HepG2 (cell line): ENCODE data around the gene WDR54. TPM values are rescaled to one million over a fixed set of nuclear protein-coding genes. Genes with fewer than 3 reads are reported as not detected.

Source experiments
- JARID2 ChIP-seq: sonication (generic); formaldehyde crosslinking; IDR thresholded peaks from 2 replicates; pipeline ENCODE4 v1.8.1; 2023; ENCODE audit warnings: missing genetic modification reagents, inconsistent platforms; ENCODE audit not compliant: insufficient replicate concordance
- KDM5B ChIP-seq: sonication (generic); formaldehyde crosslinking; IDR thresholded peaks from 2 replicates; pipeline ENCODE4 v1.4.0; 2020; ENCODE audit warnings: missing genetic modification reagents, mild to moderate bottlenecking, borderline replicate concordance
- KLF15 ChIP-seq: sonication (generic); formaldehyde crosslinking; IDR thresholded peaks from 2 replicates; pipeline ENCODE4 v1.8.1; 2023; ENCODE audit warnings: borderline replicate concordance, mild to moderate bottlenecking, inconsistent platforms, missing genetic modification reagents, mixed read lengths
- MTF1 ChIP-seq: sonication (generic); formaldehyde crosslinking; IDR thresholded peaks from 2 replicates; pipeline ENCODE4 v1.5.0; 2020; ENCODE audit warnings: missing genetic modification reagents
- MZF1 ChIP-seq: sonication (generic); formaldehyde crosslinking; IDR thresholded peaks from 2 replicates; pipeline ENCODE4 v1.8.1; 2023; ENCODE audit warnings: mild to moderate bottlenecking, missing genetic modification reagents, borderline replicate concordance
- NFRKB ChIP-seq: fragments of 450-650 bp; IDR thresholded peaks from 2 replicates; pipeline ENCODE4 v1.6.1; 2017
- POLR2A ChIP-seq, 2 experiments: IDR thresholded peaks; 2 replicates each; pipeline ENCODE4 v1.6.1; 2011; ENCODE audit warnings: low read depth in 2 of 2, low read length in 2 of 2, mild to moderate bottlenecking in 1 of 2, moderate library complexity in 1 of 2; ENCODE audit not compliant: insufficient read depth in 1 of 2
- RFXAP ChIP-seq: sonication (generic); formaldehyde crosslinking; IDR thresholded peaks from 2 replicates; pipeline ENCODE4 v1.4.0; 2020; ENCODE audit warnings: missing genetic modification reagents, borderline replicate concordance
- RORA ChIP-seq: sonication (generic); formaldehyde crosslinking; IDR thresholded peaks from 2 replicates; pipeline ENCODE4 v1.5.0; 2020; ENCODE audit warnings: mild to moderate bottlenecking, missing genetic modification reagents, moderate library complexity
- SIX1 ChIP-seq: sonication (generic); formaldehyde crosslinking; IDR thresholded peaks from 2 replicates; pipeline ENCODE4 v1.4.0; 2020; ENCODE audit warnings: missing genetic modification reagents, borderline replicate concordance
- SMAD9 ChIP-seq: sonication (generic); formaldehyde crosslinking; IDR thresholded peaks from 2 replicates; pipeline ENCODE4 v1.5.1; 2020; ENCODE audit warnings: mild to moderate bottlenecking, missing genetic modification reagents
- TCF12 ChIP-seq, 2 experiments: fragments of 450-650 bp in 1 of 2; sonication (generic) in 1 of 2; formaldehyde crosslinking in 1 of 2; IDR thresholded peaks; 2 replicates each; pipeline versions ENCODE4 v1.6.1 to v1.8.0; 2017 to 2022; ENCODE audit warnings: antibody characterized with exemption in 1 of 2, mild to moderate bottlenecking in 1 of 2, missing genetic modification reagents in 1 of 2, moderate library complexity in 1 of 2
- TEAD3 ChIP-seq: optimal IDR thresholded peaks from 2 replicates; pipeline ENCODE3; 2016; ENCODE audit warnings: borderline replicate concordance
- ZBTB14 ChIP-seq: sonication (generic); formaldehyde crosslinking; IDR thresholded peaks from 2 replicates; pipeline ENCODE4 v1.4.0; 2020; ENCODE audit warnings: missing genetic modification reagents
- ZBTB49 ChIP-seq: sonication (generic); formaldehyde crosslinking; IDR thresholded peaks from 2 replicates; pipeline ENCODE4 v1.4.0; 2020; ENCODE audit warnings: missing genetic modification reagents, borderline replicate concordance
- ZNF160 ChIP-seq: sonication (generic); formaldehyde crosslinking; IDR thresholded peaks from 2 replicates; pipeline ENCODE4 v1.8.0; 2022; ENCODE audit warnings: mild to moderate bottlenecking, inconsistent platforms, missing genetic modification reagents
- ZNF326 ChIP-seq: sonication (generic); formaldehyde crosslinking; IDR thresholded peaks from 2 replicates; pipeline ENCODE4 v1.4.0; 2020; ENCODE audit warnings: missing genetic modification reagents, borderline replicate concordance
- ZNF496 ChIP-seq: sonication (generic); formaldehyde crosslinking; IDR thresholded peaks from 2 replicates; pipeline ENCODE4 v1.8.1; 2023; ENCODE audit warnings: mild to moderate bottlenecking, moderate library complexity, missing genetic modification reagents; ENCODE audit not compliant: insufficient replicate concordance
- ZNF556 ChIP-seq: sonication (generic); formaldehyde crosslinking; IDR thresholded peaks from 2 replicates; pipeline ENCODE4 v1.4.0; 2020; ENCODE audit warnings: mild to moderate bottlenecking, missing genetic modification reagents, borderline replicate concordance
- ZNF572 ChIP-seq: sonication (generic); formaldehyde crosslinking; IDR thresholded peaks from 2 replicates; pipeline ENCODE4 v1.5.1; 2020; ENCODE audit warnings: mild to moderate bottlenecking, missing genetic modification reagents
- ZNF776 ChIP-seq: sonication (generic); formaldehyde crosslinking; IDR thresholded peaks from 2 replicates; pipeline ENCODE4 v1.4.0; 2020; ENCODE audit warnings: mild to moderate bottlenecking, missing genetic modification reagents
- polyA plus RNA-seq, 8 experiments: library from polyadenylated mRNA; depleted of rRNA in 3 of 8; stranded (reverse) in 7 of 8; unstranded in 1 of 8; fragments of >200 nt; fragmentation: Illumina TruSeq in 4 of 8; extraction: Trizol in 4 of 8; gene quantifications; 2 replicates each; pipeline versions ENCODE4 v1.2.1 to v1.2.3, GENCODE V29; 2011 to 2016; ENCODE audit warnings: low read depth in 4 of 8, missing spikeins in 1 of 8, mixed read lengths in 1 of 8; ENCODE audit not compliant: insufficient read depth in 1 of 8
- total RNA-seq, 5 experiments: library from RNA; depleted of rRNA; stranded (reverse); fragments of >200 nt; fragmentation: Illumina TruSeq; extraction: Trizol; gene quantifications; 2 replicates each; pipeline ENCODE4 v1.2.3, GENCODE V29; 2016; ENCODE audit warnings: low read depth in 1 of 5
- TF ChIP-seq, protein P1 (sequence below): sonication (generic); formaldehyde crosslinking; IDR thresholded peaks from 2 replicates; pipeline ENCODE4 v1.4.0; 2020; ENCODE audit warnings: missing genetic modification reagents
- TF ChIP-seq, protein P2 (sequence below): IDR thresholded peaks from 2 replicates; pipeline ENCODE4 v1.6.1; 2018; ENCODE audit warnings: missing genetic modification reagents, mild to moderate bottlenecking, missing compliant biosample characterization

WDR54 gene
- total and polyA plus RNA-seq, 2 of the 13 experiments (the other 11 are each of a cell fraction or from before 2014, with no cell fraction given) = 2.0 to 17.3 TPM

GRCh38 chr2:74440378-74441169, 19.0 kb downstream of the WDR54 start (continued):
- TF ChIP-seq MZF1 (CRISPR knock-in tag) = 0 out of 2 replicates have a peak, but pooled peaks have one; percentile 41
- TF ChIP-seq RFXAP (CRISPR knock-in tag) = no peak
- no peak for TF ChIP-seq NFRKB
- TF ChIP-seq ZNF776 = 0 out of 2 replicates have a peak, but pooled peaks have one; percentile 75
- no peak for TF ChIP-seq SMAD9 (CRISPR knock-in tag)
- TF ChIP-seq, protein P1, sequence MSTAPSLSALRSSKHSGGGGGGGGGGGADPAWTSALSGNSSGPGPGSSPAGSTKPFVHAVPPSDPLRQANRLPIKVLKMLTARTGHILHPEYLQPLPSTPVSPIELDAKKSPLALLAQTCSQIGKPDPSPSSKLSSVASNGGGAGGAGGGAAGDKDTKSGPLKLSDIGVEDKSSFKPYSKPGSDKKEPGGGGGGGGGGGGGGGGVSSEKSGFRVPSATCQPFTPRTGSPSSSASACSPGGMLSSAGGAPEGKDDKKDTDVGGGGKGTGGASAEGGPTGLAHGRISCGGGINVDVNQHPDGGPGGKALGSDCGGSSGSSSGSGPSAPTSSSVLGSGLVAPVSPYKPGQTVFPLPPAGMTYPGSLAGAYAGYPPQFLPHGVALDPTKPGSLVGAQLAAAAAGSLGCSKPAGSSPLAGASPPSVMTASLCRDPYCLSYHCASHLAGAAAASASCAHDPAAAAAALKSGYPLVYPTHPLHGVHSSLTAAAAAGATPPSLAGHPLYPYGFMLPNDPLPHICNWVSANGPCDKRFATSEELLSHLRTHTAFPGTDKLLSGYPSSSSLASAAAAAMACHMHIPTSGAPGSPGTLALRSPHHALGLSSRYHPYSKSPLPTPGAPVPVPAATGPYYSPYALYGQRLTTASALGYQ (CRISPR knock-in tag) = peak; percentile 86
- TF ChIP-seq KLF15 (CRISPR knock-in tag) = peak; percentile 82
- TF ChIP-seq, protein P2, sequence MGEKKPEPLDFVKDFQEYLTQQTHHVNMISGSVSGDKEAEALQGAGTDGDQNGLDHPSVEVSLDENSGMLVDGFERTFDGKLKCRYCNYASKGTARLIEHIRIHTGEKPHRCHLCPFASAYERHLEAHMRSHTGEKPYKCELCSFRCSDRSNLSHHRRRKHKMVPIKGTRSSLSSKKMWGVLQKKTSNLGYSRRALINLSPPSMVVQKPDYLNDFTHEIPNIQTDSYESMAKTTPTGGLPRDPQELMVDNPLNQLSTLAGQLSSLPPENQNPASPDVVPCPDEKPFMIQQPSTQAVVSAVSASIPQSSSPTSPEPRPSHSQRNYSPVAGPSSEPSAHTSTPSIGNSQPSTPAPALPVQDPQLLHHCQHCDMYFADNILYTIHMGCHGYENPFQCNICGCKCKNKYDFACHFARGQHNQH (CRISPR knock-in tag) = peak; percentile 96
- 0 out of 2 replicates have a peak, but pooled peaks have one; percentile 52 for TF ChIP-seq ZBTB49 (CRISPR knock-in tag)
- TF ChIP-seq KDM5B (CRISPR knock-in tag) = peak; percentile 96
- peak; percentile 58 to 73 for TF ChIP-seq POLR2A (IDR thresholded peaks at IDR 0.05; ENCODE audit: insufficient read depth in 1 of 2, low read depth in 2 of 2, low read length in 2 of 2)
- TF ChIP-seq ZNF572 (CRISPR knock-in tag) = no peak
- TF ChIP-seq TEAD3 (CRISPR knock-in tag) = peak; percentile 51
- TF ChIP-seq MTF1 (CRISPR knock-in tag) = no peak
- peak; percentile 67; the same call in 1 of the 2 replicates for TF ChIP-seq ZNF556
- no peak for TF ChIP-seq ZNF326 (CRISPR knock-in tag)
- no peak for TF ChIP-seq JARID2 (CRISPR knock-in tag)
- TF ChIP-seq ZNF496 (CRISPR knock-in tag) = no peak
- TF ChIP-seq ZBTB14 (CRISPR knock-in tag) = no peak
- TF ChIP-seq ZNF160 (CRISPR knock-in tag) = peak; percentile 78; the same call in 1 of the 2 replicates
- TF ChIP-seq TCF12 (IDR thresholded peaks at IDR 0.05) = no peak
- peak; percentile 83 for TF ChIP-seq TCF12 (CRISPR knock-in tag; IDR thresholded peaks at IDR 0.05)
- TF ChIP-seq RORA (CRISPR knock-in tag) = no peak
- peak; percentile 48; the same call in 1 of the 2 replicates for TF ChIP-seq SIX1 (CRISPR knock-in tag)
